DND-41 (cell line): ENCODE results near the gene MARK2.
A peak's percentile ranks its signal among the peaks of the same experiment; 100 is the strongest.

Experiments used
- ATAC-seq: fragments of 200-7000 bp; cut with Tn5 transposase; 3 replicates; pipeline ENCODE4 v1.9.1; 2021; ENCODE audit warnings: low read depth; ENCODE audit not compliant: insufficient read depth
- DNase-seq: peaks from one replicate; pipeline ENCODE4 v3.0.0-alpha.2; 2020
- H2AFZ ChIP-seq: 2 replicates; pipeline ENCODE4 v1.6.0; 2012; ENCODE audit warnings: low read depth, low read length
- H3K27ac ChIP-seq: 2 replicates; pipeline ENCODE4 v1.5.1; 2012; ENCODE audit warnings: low read length, inconsistent platforms
- H3K27me3 ChIP-seq: fragments of 200-600 bp; sonication (generic); 2 replicates; pipeline ENCODE4 v1.6.0; 2012; ENCODE audit warnings: low read length, mild to moderate bottlenecking, inconsistent platforms; ENCODE audit not compliant: insufficient read depth, poor library complexity
- H3K36me3 ChIP-seq: 2 replicates; pipeline ENCODE4 v1.5.1; 2012; ENCODE audit warnings: low read length, inconsistent platforms; ENCODE audit not compliant: insufficient read depth
- H3K4me1 ChIP-seq: 2 replicates; pipeline ENCODE4 v1.5.1; 2012; ENCODE audit warnings: mild to moderate bottlenecking, low read length; ENCODE audit not compliant: insufficient read depth
- H3K4me2 ChIP-seq: 2 replicates; pipeline ENCODE4 v1.6.0; 2012; ENCODE audit warnings: mild to moderate bottlenecking, moderate library complexity, low read length, inconsistent platforms; ENCODE audit not compliant: insufficient read depth
- H3K4me3 ChIP-seq, 2 experiments: fragments of 200-600 bp in 1 of 2; shearing (Covaris generic) in 1 of 2; 2 replicates each; pipeline ENCODE4 v1.5.1; 2012 to 2016; ENCODE audit warnings: inconsistent platforms in 2 of 2, low read length in 2 of 2, mild to moderate bottlenecking in 2 of 2, low read depth in 1 of 2, moderate library complexity in 1 of 2
- H3K79me2 ChIP-seq: 2 replicates; pipeline ENCODE4 v1.6.0; 2012; ENCODE audit warnings: low read length, inconsistent platforms; ENCODE audit not compliant: insufficient read depth
- H3K9ac ChIP-seq: 2 replicates; pipeline ENCODE4 v1.6.0; 2012; ENCODE audit warnings: low read depth, mild to moderate bottlenecking, inconsistent platforms, low read length, moderate library complexity
- H3K9me3 ChIP-seq: 2 replicates; pipeline ENCODE4 v1.5.1; 2012; ENCODE audit warnings: low read length, moderate library complexity, mild to moderate bottlenecking, inconsistent platforms; ENCODE audit not compliant: insufficient read depth, severe bottlenecking
- H4K20me1 ChIP-seq: 2 replicates; pipeline ENCODE4 v1.6.0; 2012; ENCODE audit warnings: low read length; ENCODE audit not compliant: insufficient read depth
- CTCF ChIP-seq: IDR thresholded peaks from 2 replicates; pipeline ENCODE4 v1.5.1; 2012; ENCODE audit warnings: borderline replicate concordance, low read length, moderate library complexity, mild to moderate bottlenecking; ENCODE audit not compliant: poor library complexity, severe bottlenecking; ENCODE audit errors: extremely low read depth
- EZH2 ChIP-seq: IDR thresholded peaks from 3 replicates; pipeline ENCODE4 v1.6.1; 2012; ENCODE audit warnings: borderline replicate concordance, low read depth, mild to moderate bottlenecking, moderate library complexity, low read length, inconsistent platforms; ENCODE audit not compliant: severe bottlenecking

The MARK2 gene

DNA sequence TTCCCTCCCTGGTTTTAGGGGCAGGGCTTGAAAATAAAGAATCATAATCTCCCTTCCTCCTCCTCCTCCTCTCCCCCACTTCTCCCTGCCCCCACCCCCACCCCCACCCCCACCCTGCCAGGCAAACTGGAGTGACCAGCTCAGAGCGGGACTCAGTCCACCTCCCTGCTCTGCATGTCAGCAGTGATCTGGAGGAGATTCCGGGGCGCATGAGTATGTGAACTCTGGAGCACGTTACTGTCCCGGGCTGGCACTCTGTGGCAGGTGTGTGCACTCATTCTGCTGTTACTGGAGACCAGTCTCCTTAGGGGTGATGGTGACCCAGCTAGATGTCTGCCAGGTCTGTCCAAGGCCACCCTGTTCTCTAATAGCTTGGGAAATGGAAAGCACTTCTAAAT, 33.9 kb downstream of the MARK2 start:
- no peak overlapping the region for H3K9ac ChIP-seq
- TF ChIP-seq EZH2 (no peak), CTCF (no peak)
- H3K4me1 ChIP-seq = peaks cover 15% of the 10 kb centered on the region
- ATAC-seq (no peak), DNase-seq (no peak)
- no peaks in the 10 kb centered on the region for H3K27me3 ChIP-seq
- H3K4me2 ChIP-seq = no peak overlapping the region
- H3K79me2 ChIP-seq = peaks cover 97% of the 10 kb centered on the region
- H3K36me3 ChIP-seq = peaks cover 40% of the 10 kb centered on the region
- no peaks in the 10 kb centered on the region for H3K9me3 ChIP-seq
- peaks cover 86% of the 10 kb centered on the region for H4K20me1 ChIP-seq
- H3K27ac ChIP-seq = no peak overlapping the region
- H3K4me3 ChIP-seq = no peak overlapping the region
- H2AFZ ChIP-seq = no peak overlapping the region

DNA sequence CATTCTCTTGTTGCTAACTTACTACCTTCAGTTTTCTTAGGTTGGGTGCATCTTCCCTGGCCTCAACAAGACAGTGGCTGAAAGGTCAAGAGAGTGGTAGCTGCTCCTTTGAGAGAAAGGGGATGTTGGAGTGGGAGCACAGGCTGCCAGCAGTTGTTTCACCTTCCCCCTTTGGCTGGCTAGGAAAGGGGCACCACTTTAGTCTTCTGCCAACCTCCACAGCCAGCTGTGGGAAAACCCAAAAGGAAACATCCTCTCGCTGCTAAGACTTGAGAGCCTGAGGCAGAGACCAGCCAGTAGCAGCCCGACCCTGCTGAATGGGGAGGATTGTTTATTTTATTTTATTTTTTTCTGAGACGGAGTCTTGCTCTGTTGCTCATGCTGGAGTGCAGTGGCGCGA, 34.4 kb downstream of the MARK2 start:
- H2AFZ ChIP-seq = no peak overlapping the region
- no peak overlapping the region for H3K4me3 ChIP-seq
- no peaks in the 10 kb centered on the region for H3K9me3 ChIP-seq
- no peak for ATAC-seq
- peaks cover 14% of the 10 kb centered on the region for H3K4me1 ChIP-seq
- no peaks in the 10 kb centered on the region for H3K27me3 ChIP-seq
- no peak overlapping the region for H3K9ac ChIP-seq
- no peak for DNase-seq
- 0 out of 2 replicates have a peak overlapping the region, but pooled peaks have one; percentile 30 for H3K27ac ChIP-seq
- no peak for TF ChIP-seq CTCF
- TF ChIP-seq EZH2 = no peak
- H3K4me2 ChIP-seq = no peak overlapping the region
- peaks cover 41% of the 10 kb centered on the region for H3K36me3 ChIP-seq
- H4K20me1 ChIP-seq = peaks cover 86% of the 10 kb centered on the region
- H3K79me2 ChIP-seq = peaks cover 97% of the 10 kb centered on the region

DNA sequence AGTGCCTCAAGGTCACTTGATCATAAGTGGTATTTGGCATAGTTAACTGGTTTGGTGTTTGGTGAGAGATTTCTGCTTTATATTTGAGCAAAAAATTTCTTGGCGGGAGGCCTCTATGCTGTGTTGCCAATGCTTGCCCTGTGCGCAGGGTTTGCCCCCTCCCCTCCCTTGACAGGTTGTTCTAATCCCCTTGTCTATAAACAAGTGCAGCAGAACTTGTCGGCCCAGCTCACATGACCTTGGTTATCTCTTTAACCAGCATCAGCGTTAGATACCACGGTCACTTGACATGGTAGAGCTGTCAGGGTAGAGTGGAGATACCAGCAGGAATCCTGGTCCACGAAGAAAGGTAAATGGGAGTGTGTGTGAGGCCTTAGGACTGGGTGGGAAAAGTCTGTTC, 35.6 kb downstream of the MARK2 start:
- TF ChIP-seq EZH2 = no peak
- no peak for TF ChIP-seq CTCF
- Histone ChIP-seq H2AFZ (no peak overlapping the region), H4K20me1 (peaks cover 84% of the 10 kb centered on the region), H3K4me1 (peaks cover 4% of the 10 kb centered on the region; the same call in 1 of the 2 replicates), H3K27ac (no peak overlapping the region), H3K27me3 (no peaks in the 10 kb centered on the region), H3K9ac (no peak overlapping the region), H3K4me3 (no peak overlapping the region), H3K79me2 (peaks cover 97% of the 10 kb centered on the region), H3K9me3 (no peaks in the 10 kb centered on the region), H3K36me3 (peaks cover 36% of the 10 kb centered on the region), H3K4me2 (no peak overlapping the region)
- ATAC-seq (no peak), DNase-seq (no peak)
